ENCODE data around the gene RNF43.
A peak's percentile ranks its signal among the peaks of the same experiment; 100 is the strongest.
"Not testable (repeated sequence)": the region's sequence is repeated elsewhere in the genome, so short reads cannot be mapped to it uniquely, and the experiment has no call there.

Gene RNF43

DNA sequence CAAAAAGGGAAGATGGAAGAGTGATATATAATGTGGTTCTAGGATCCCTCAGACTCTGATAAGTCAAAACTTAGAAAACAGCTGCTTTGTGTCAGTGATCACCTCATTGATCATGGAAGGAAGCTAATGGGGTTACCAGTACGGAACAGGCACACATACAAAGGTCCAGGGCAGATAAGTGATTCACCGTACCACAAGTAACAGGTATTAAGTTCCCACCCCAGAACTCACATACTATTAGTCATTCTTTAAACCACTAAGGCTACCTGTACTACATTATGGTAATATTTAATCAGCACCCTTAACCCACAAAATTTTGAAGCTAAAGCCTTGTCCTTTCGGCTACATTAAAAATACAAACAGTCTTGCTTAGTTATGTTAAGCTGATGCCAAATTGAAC, 17.4 kb downstream of the RNF43 start:
- Mint-ChIP-seq H3K27me3 (no peaks in the 10 kb centered on the region), H3K36me3 (ENCODE audit: insufficient read depth) (no peaks in the 10 kb centered on the region), H3K27ac (no peak overlapping the region), H3K4me1 (ENCODE audit: low read depth in 2 of 2) (peaks cover 0 to 2% of the 10 kb centered on the region in 2 donors), H3K9me3 (no peaks in the 10 kb centered on the region), H3K4me3 (no peak overlapping the region)
- DNase-seq (no peak), ATAC-seq (replicated peaks) (no peak)

DNA sequence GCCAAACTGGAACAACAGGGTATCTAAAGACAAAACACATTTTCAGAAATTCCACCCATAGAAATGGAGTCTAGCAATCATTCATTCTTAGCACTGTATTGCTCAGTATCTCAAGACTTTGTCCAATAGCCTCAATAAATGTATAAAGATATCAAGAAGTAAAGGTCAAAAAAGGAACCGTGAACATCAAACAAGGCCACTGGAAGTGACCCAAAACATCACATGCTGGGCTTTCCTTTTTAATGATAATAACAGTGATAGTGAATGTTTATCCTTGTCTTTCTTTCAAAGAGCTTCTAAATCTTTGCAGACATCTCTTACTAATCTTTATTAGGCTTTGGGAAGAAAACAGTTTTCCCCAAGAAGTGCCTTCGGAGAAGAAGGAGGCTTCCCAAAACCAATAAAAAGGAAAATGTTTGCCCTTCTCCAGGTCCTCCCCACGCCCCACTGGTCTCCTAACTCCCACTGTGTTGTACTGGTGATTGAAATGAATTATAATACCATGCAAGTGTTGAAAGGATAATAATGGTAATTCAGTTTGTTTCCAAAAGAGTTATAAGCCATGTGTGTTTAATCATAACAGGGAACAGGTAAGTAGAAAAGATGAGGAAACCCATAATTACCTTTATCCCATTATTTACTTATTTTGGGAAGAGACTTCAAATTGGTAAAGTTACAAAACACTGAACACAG, 18.6 kb downstream of the RNF43 start:
- no peaks in the 10 kb centered on the region for H3K9me3 Mint-ChIP-seq
- no peak overlapping the region for H3K27ac Mint-ChIP-seq
- DNase-seq, result no peak
- peaks cover 0 to 2% of the 10 kb centered on the region in 2 donors for H3K4me1 Mint-ChIP-seq (ENCODE audit: low read depth in 2 of 2)
- no peak for ATAC-seq (replicated peaks)
- no peaks in the 10 kb centered on the region for H3K27me3 Mint-ChIP-seq
- H3K4me3 Mint-ChIP-seq, result no peak overlapping the region
- no peaks in the 10 kb centered on the region for H3K36me3 Mint-ChIP-seq (ENCODE audit: insufficient read depth)

DNA sequence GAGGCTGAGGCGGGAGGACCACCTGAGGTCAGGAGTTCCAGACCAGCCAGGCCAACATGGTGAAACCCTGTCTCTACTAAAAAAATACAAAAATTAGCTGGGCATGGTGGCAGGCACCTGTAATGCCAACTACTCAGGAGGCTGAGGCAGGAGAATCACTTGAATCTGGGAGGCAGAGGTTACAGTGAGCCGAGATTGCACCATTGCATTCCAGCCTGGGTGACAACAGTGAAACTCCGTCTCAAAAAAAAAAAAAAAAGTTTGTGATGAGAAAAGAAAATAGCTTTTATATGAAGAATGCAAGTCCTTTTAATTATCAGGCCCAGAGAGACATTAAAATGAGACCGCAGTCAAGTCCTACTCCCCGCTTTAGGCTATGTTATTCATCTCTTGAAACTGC, 19.9 kb downstream of the RNF43 start:
- not testable (repeated sequence) for ATAC-seq (replicated peaks); H3K27ac Mint-ChIP-seq; H3K4me3 Mint-ChIP-seq; H3K9me3 Mint-ChIP-seq; H3K27me3 Mint-ChIP-seq; H3K4me1 Mint-ChIP-seq (ENCODE audit: low read depth in 2 of 2); H3K36me3 Mint-ChIP-seq (ENCODE audit: insufficient read depth); DNase-seq

DNA sequence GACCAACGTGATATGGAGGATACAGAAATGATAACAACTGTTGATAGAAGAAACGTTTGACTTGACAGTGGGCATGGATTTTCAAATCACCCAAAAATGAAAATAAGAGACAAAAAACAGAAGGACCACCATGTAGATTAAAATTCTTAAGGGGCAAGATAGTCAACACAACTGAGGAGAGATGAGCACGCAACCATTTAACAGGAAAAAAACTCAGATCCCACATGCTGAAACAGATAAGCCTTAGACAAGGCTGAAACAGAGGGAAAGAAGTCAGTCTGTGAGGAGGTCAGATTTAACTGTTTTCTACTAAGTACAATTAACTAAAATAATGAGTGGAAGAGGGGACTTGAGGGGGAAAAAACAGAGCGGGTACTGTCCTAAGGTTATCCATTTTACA, 21.2 kb downstream of the RNF43 start:
- Mint-ChIP-seq H3K27ac (no peak overlapping the region), H3K36me3 (ENCODE audit: insufficient read depth) (no peaks in the 10 kb centered on the region), H3K27me3 (no peaks in the 10 kb centered on the region), H3K9me3 (no peaks in the 10 kb centered on the region), H3K4me1 (ENCODE audit: low read depth in 2 of 2) (no peaks in the 10 kb centered on the region), H3K4me3 (no peak overlapping the region)
- ATAC-seq (replicated peaks), result no peak
- DNase-seq, result no peak

DNA sequence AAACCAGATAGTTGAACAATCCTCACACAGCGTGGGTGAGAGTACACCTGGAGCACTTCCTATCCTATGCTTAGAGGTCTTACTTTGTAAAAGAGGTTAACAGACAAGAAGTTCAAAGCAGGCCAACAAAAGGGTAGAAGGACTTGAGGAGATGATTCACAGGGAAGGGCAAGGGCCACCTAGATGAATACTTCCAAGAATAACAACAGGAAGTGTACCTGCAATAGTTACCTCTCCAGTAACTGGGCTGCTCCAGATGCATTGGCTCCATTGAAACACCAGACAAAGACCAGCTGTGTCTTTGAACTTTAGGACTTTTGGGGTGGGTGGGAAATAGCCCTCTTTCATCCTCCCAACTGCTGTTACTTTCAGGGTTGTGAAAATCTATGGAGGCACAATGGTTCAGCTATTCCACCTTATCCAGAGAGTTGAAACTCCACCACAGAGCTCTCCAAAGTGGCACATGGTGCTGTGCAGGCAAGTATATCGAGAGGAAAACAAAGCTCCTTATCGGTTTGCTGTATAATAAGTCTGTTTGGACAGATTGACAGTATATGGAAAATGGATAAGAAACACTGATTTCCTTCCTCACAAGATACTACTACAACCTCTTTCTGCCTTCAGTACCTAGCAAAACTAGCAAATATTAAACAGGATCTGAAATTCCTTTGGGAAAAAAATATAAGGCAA, 22.7 kb downstream of the RNF43 start:
- Mint-ChIP-seq H3K36me3 (ENCODE audit: insufficient read depth) (no peaks in the 10 kb centered on the region), H3K27me3 (no peaks in the 10 kb centered on the region), H3K4me3 (no peak overlapping the region), H3K9me3 (no peaks in the 10 kb centered on the region), H3K27ac (no peak overlapping the region), H3K4me1 (ENCODE audit: low read depth in 2 of 2) (no peaks in the 10 kb centered on the region)
- ATAC-seq (replicated peaks) (no peak), DNase-seq (no peak)

DNA sequence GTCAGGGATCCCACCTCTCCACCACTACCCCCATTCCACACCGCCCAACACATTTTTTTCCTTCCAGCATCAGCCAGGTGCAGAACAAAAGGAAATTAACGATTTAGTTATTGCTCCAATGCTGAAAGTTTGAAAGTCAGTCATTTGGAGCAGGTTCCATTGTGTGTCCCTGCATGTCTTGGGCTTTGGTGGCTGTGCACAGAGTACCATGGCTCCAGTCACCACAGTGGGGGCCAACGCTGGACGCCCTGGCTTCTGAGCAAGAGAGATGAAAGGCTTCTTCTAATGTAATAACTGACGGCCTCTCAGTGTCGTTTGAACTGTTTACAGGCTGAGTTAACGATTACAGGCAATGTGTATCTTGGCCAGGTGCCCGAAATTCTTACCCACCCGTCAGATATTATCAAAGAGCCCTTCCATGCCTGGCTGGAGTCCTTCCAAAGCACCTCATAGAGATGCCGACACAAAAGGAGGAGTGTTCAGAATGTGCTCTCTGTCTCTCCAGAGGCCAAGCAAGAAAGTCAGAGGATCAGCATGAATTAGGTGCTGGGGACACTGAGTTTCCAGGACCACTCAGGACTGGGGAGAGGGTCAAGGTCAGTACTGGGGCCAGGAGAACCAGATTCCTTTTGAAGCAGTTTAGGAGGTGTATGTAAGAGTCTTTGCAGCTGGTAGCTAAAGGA, 25.9 kb downstream of the RNF43 start:
- DNase-seq, result no peak
- H3K9me3 Mint-ChIP-seq, result no peaks in the 10 kb centered on the region

DNA sequence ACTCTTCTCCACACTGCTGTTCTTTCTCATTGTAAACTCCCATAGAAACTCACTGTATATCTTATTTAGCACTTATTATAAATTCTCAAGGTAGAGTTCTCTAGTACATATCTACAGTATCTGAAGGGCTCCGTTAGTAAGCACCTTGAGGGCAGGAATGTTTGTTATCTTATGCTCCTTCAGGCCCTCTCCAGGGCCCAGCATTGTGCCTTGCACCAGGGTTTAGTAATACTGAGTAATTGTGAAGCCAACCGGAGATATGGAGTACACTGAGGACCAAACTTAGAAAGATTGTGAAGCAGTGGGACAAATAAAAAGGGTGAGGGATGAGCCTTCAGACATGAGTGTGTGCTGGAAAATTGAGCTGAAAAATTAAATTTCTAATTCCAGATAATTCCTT, 26.4 kb downstream of the RNF43 start:
- Mint-ChIP-seq H3K27me3 (no peaks in the 10 kb centered on the region), H3K27ac (no peak overlapping the region), H3K4me1 (ENCODE audit: low read depth in 2 of 2) (peaks cover 0 to 14% of the 10 kb centered on the region in 2 donors), H3K4me3 (no peak overlapping the region), H3K9me3 (no peaks in the 10 kb centered on the region), H3K36me3 (ENCODE audit: insufficient read depth) (no peaks in the 10 kb centered on the region)
- ATAC-seq (replicated peaks) (no peak), DNase-seq (no peak)

More for the DNA sequence above, 25.9 kb downstream of the RNF43 start:
- Mint-ChIP-seq H3K4me3 (no peak overlapping the region), H3K36me3 (ENCODE audit: insufficient read depth) (no peaks in the 10 kb centered on the region), H3K4me1 (ENCODE audit: low read depth in 2 of 2) (peaks cover 0 to 14% of the 10 kb centered on the region in 2 donors), H3K27me3 (no peaks in the 10 kb centered on the region), H3K27ac (no peak overlapping the region)
- ATAC-seq (replicated peaks), result no peak

DNA sequence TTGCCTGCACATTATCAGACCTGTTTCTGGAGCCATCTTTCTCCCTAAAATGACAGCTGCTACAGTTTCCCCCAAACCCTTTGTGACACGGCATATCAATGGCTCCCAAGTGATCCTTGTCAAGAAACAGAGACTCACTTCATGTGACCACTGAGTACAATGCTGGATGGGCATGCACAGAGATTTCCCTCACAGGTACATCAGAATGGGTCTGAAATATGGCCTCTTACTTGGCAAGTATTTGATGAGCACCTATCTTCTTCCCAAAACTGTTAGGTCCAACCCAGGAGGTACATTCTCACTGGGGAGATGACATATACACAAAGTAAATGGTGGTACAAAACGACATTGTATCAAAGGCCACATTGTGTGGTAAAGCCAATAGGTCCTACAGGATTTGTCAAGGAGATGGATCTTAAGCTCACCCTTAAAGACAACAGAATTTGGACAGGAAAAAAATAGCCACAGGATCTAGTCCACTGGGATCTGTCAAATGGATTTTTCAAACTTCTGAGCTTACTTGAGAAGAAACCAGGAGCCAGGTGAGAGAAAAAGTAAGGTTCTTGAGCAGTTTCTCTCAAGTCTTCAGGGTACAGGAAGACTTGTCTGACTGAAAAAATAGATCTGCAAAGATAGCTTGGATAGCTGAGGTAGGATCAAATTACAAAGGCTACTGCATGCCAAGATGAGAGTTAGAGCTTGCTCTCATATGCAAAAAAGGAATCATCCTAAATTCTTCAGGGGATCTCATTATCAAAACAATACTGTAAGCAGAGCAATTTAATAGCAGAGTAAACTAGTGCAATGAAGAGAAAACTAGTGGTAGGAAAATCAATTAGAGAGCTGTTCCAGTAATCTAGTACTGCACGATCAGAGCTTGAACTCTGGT, 28.8 kb downstream of the RNF43 start:
- Mint-ChIP-seq H3K4me1 (ENCODE audit: low read depth in 2 of 2) (peaks cover 0 to 14% of the 10 kb centered on the region in 2 donors), H3K4me3 (no peak overlapping the region), H3K27me3 (no peaks in the 10 kb centered on the region), H3K36me3 (ENCODE audit: insufficient read depth) (no peaks in the 10 kb centered on the region), H3K9me3 (no peaks in the 10 kb centered on the region), H3K27ac (peak overlapping the region in 1 of 2 donors; percentile 30)
- DNase-seq (no peak), ATAC-seq (replicated peaks) (no peak)

DNA sequence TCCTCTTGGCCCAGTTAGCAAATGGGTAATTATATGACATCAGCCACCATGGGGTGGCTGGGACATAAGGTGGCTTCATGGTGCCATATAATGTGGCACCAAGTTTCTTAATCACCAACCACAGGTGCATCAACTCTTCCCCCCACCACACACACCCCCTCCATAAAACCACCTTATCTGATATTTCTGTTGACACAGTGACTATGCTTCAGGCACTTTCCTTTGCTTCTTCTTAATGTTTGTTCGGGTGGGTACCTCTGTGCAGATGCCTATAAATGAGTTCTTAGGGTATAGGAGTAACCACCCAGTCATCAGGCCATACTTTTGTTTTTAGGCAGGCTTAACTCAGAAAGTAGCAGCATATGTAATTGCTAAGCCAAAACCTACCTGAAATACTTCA, 29.5 kb downstream of the RNF43 start:
- ATAC-seq (replicated peaks), result peak; percentile 98
- Mint-ChIP-seq H3K9me3 (no peaks in the 10 kb centered on the region), H3K4me3 (no peak overlapping the region), H3K27me3 (no peaks in the 10 kb centered on the region), H3K4me1 (ENCODE audit: low read depth in 2 of 2) (peaks cover 0 to 14% of the 10 kb centered on the region in 2 donors), H3K36me3 (ENCODE audit: insufficient read depth) (no peaks in the 10 kb centered on the region), H3K27ac (peak overlapping the region in 1 of 2 donors; percentile 30)
- peak in 2 of 3 experiments; percentile 11 to 17 for DNase-seq

DNA sequence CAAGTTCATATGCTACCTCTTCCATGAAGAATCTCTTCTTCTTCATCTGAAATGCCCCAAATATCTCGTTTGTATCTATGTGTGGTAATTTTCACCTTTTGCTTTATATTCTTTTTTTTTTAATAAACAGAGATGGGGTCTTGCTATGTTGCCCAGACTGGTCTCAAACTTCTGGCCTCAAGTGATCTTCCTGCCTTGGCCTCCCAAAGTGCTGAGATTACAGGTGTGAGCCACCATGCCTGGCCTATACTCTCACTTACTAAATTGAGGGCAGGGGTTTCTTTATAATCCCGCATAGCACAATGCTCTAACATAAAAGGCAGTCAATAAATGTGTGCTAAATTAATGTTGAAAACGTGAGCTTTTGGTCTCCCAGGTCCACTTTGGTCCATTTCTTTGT, 30.6 kb downstream of the RNF43 start:
- no peaks in the 10 kb centered on the region for H3K36me3 Mint-ChIP-seq (ENCODE audit: insufficient read depth)

DNA sequence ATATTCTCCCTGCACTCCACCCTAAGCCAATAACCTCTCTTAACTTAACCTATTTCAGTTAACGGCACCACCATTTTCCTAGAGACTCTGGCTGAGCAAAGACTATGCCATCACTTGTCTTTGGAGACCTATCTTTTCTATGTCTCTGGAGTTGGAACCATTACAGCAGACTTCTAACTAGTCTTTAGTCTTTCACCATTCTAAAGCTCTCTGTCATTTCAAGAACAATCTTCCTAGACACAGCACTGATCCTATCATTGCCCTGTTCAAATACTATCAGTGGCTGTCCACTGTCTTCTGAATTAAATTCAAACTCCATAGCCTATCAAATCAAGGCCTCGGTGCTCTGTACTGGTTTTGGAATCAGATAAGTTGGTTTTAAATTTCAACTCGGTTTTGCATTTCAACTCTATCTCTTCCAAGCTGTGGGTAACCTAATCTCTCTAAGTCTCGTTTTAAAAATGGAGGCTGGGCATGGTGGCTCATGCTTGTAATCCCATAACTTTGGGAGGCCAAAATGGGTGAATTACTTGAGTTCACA, 31.9 kb downstream of the RNF43 start:
- no peaks in the 10 kb centered on the region for H3K9me3 Mint-ChIP-seq
- ATAC-seq (replicated peaks), result no peak
- H3K4me3 Mint-ChIP-seq, result no peak overlapping the region
- no peak overlapping the region for H3K27ac Mint-ChIP-seq
- no peaks in the 10 kb centered on the region for H3K27me3 Mint-ChIP-seq
- H3K4me1 Mint-ChIP-seq (ENCODE audit: low read depth in 2 of 2), result peaks cover 20 to 32% of the 10 kb centered on the region in 2 donors
- H3K36me3 Mint-ChIP-seq (ENCODE audit: insufficient read depth), result no peaks in the 10 kb centered on the region
- DNase-seq, result no peak

More for the DNA sequence above, 30.6 kb downstream of the RNF43 start:
- H3K4me3 Mint-ChIP-seq, result no peak overlapping the region
- H3K27me3 Mint-ChIP-seq, result no peaks in the 10 kb centered on the region
- DNase-seq (no peak), ATAC-seq (replicated peaks) (no peak)
- H3K4me1 Mint-ChIP-seq (ENCODE audit: low read depth in 2 of 2), result peaks cover 10 to 25% of the 10 kb centered on the region in 2 donors
- H3K9me3 Mint-ChIP-seq, result no peaks in the 10 kb centered on the region
- no peak overlapping the region for H3K27ac Mint-ChIP-seq

DNA sequence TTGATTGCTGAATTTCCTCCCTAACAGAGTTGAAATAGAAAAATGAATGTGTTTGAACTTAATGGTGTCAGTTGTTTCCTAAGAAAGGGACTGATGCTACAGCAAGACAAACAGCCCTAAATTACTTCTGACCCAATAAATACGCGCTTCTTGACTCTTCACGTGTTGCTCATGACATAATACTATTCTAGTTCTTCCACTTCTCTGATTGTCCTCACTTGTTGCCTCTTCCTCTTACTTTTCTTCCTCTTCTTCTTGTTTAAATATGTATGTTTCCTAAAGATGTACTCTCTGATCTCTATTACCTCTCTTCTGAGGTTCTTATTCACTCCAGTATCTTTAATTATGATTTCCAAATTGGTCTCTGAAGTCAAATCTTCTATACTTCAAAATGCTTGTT, 32.4 kb downstream of the RNF43 start:
- Mint-ChIP-seq H3K4me1 (ENCODE audit: low read depth in 2 of 2) (peaks cover 22 to 32% of the 10 kb centered on the region in 2 donors), H3K4me3 (no peak overlapping the region), H3K27me3 (no peaks in the 10 kb centered on the region), H3K9me3 (no peaks in the 10 kb centered on the region), H3K27ac (no peak overlapping the region), H3K36me3 (ENCODE audit: insufficient read depth) (no peaks in the 10 kb centered on the region)
- DNase-seq (no peak), ATAC-seq (replicated peaks) (no peak)

DNA sequence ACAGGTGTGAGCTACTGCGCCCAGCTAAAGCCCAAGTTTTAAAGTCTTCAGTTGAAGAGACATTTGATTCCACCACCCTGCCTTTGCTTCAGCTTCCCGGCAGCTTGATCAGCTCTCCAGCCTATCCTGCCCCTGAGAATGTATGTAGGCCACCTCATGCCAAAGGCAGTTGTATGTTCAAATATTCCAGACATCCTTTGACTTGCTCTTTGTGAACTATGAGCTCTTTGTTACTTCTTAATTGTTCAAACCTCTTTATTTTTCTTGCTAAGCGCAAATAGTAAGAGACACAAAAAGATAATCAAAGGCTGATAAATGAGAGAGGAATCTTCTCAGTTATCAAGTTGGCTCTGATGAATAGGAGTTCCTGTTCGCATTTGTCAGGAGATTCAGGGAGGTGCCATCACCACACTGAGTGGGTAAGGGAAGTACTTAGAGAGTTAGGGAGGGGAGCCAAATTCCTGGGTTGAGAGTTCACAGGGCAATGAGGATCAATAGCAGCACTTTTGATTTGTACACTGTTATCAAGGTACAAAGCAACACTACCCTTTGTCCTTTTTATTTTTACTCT, 33.4 kb downstream of the RNF43 start:
- no peak for ATAC-seq (replicated peaks)
- H3K27me3 Mint-ChIP-seq, result no peaks in the 10 kb centered on the region
- H3K4me1 Mint-ChIP-seq (ENCODE audit: low read depth in 2 of 2), result peaks cover 30 to 38% of the 10 kb centered on the region in 2 donors
- H3K36me3 Mint-ChIP-seq (ENCODE audit: insufficient read depth), result no peaks in the 10 kb centered on the region
- DNase-seq, result no peak
- peak overlapping the region; percentile 14 to 47 for H3K27ac Mint-ChIP-seq
- H3K9me3 Mint-ChIP-seq, result no peaks in the 10 kb centered on the region
- no peak overlapping the region for H3K4me3 Mint-ChIP-seq

Data from effector memory CD8-positive, alpha-beta T cell (primary cell).